Heart right ventricle (tissue), 16 donors: Measurements from ENCODE around the gene PCCA. TPM values are rescaled to one million over a fixed set of nuclear protein-coding genes. Genes with fewer than 3 reads are reported as not detected.

ENCODE experiments used
- ATAC-seq, 8 donors: fragments of 200-7000 bp; cut with Tn5 transposase; one replicate each; pipeline ENCODE4 v1.9.1; 2020; ENCODE audit warnings: mild to moderate bottlenecking in 8 of 8, moderate library complexity in 8 of 8, moderate number of reproducible peaks in 1 of 8
- DNase-seq, 2 donors: peaks; one replicate each; pipeline ENCODE4 v3.0.0-alpha.2; 2020
- H3K27ac ChIP-seq, 10 donors: fragments of 200-600 bp; sonication (generic) in 2 of 10; one replicate each; pipeline versions ENCODE4 v1.5.0 to v1.8.0; 2020 to 2022; ENCODE audit warnings: mild to moderate bottlenecking in 3 of 10
- H3K27me3 ChIP-seq, 7 donors: fragments of 200-600 bp; one replicate each; pipeline ENCODE4 v1.8.0; 2021 to 2022; ENCODE audit warnings: mild to moderate bottlenecking in 2 of 7
- H3K36me3 ChIP-seq, 9 donors: fragments of 200-600 bp; sonication (generic) in 1 of 9; one replicate each; pipeline versions ENCODE4 v1.5.0 to v1.8.0; 2020 to 2022; ENCODE audit warnings: mild to moderate bottlenecking in 2 of 9
- H3K4me1 ChIP-seq, 9 donors: fragments of 200-600 bp; sonication (generic) in 1 of 9; one replicate each; pipeline versions ENCODE4 v1.5.0 to v1.8.0; 2020 to 2022; ENCODE audit warnings: mild to moderate bottlenecking in 4 of 9
- H3K4me3 ChIP-seq, 10 donors: fragments of 200-600 bp; sonication (generic) in 2 of 10; one replicate each; pipeline versions ENCODE4 v1.5.0 to v1.8.0; 2020 to 2022; ENCODE audit warnings: mild to moderate bottlenecking in 7 of 10, moderate library complexity in 2 of 10
- H3K9me3 ChIP-seq, 11 donors: fragments of 200-600 bp in 10 of 11; sonication (generic) in 2 of 11; one replicate each; pipeline versions ENCODE4 v1.5.0 to v1.8.0; 2013 to 2022; ENCODE audit warnings: mild to moderate bottlenecking in 2 of 11, control low read depth in 1 of 11, moderate library complexity in 1 of 11
- WGBS, 2 donors: extraction: QIAGEN DNeasy Blood & Tissue Kit; methylation state at CpG; one replicate each; pipeline ENCODE4 v1.1.7; 2013; ENCODE audit warnings: inconsistent platforms in 1 of 2; 5-methylcytosine and 5-hydroxymethylcytosine counted together
- intact Hi-C, 10 donors: fragments of 100-400 bp; cut with DNase I; formaldehyde crosslinking; loops; one replicate each; pipeline versions ENCODE4 v1.11.1 to v1.14.2; 2022
- polyA plus RNA-seq, 2 donors: library from polyadenylated mRNA; stranded (reverse); fragments of 200-250 nt; gene quantifications; one replicate each; pipeline ENCODE4 v1.2.3, GENCODE V29; 2013
- total RNA-seq, 10 donors: library from RNA; stranded (reverse); fragmentation: NEBNext Ultra II Directional in 3 of 10; extraction: Animal tissue kit (Norgen Biotek cat#: 25700) in 3 of 10; gene quantifications; one replicate each; pipeline versions ENCODE4 v1.2.1 to v1.2.4, GENCODE V29; 2021 to 2023
- TF ChIP-seq, protein P1 (sequence below), 9 donors: fragments of 200-600 bp; sonication (generic) in 2 of 9; IDR thresholded peaks; one replicate each; pipeline versions ENCODE4 v1.5.0 to v1.8.0; 2021 to 2022; ENCODE audit warnings: antibody characterized with exemption in 9 of 9, mild to moderate bottlenecking in 5 of 9, moderate library complexity in 1 of 9
- donor health status: Arrhythmogenic right ventricular cardiomyopathy.
- donor health status: ischemic (EF 13 %, LVEDD 7.1; RV severe dilation, severe dysfunction).
- donor health status: healthy with polysubstance abuse.
- donor health status: DM: no; HTN: yes; CAD: no.
- donor health status: DM: no; HTN: no; CAD: no.
- donor health status: ischemic (EF 25% LVEDD 6.9; RV normal size, moderate dysfunction).
- donor health status: ischemic (EF 25% LVEDD 5.7; RV mildly dilated, moderate dysfunction).
- donor health status: healthy.
- donor health status: DM: yes; HTN: yes; CAD: no.
- donor health status: Ischemic cardiomyopathy.
- donor health status: ischemic (EF 35%, LVEDD 5.7; RV mildly dilated, moderate dysfunction).
- donor health status: nonischemic (EF 11% LVEDD 7.7; RV severe dilation, severe dysfunction).
- donor health status: DM: yes; HTN: yes; CAD: no.
- donor health status: PGD.
- donor health status: ischemic (EF 29% LVEDD 5.4; RV normal size, mild dysfunction).
- donor health status: nonischemic (EF 23%, LVEDD 6.1; RV moderate dilation, normal function).

PCCA gene
- total and polyA plus RNA-seq, 12 donors, result 21.2 to 71.9 (median 60.7) TPM

- no peak overlapping the region for H3K27ac ChIP-seq
- intact Hi-C loops, result loop anchor here in 1 of 10 donors (10.0 kb wide), 1 partner anchor 58 kb away; no protein-coding TSS in a partner anchor
- peaks cover 0 to 15% (median 7%) of the 10 kb centered on the region in 9 donors for H3K4me1 ChIP-seq
- H3K4me3 ChIP-seq, result no peak overlapping the region
- H3K9me3 ChIP-seq, result no peaks in the 10 kb centered on the region
- TF ChIP-seq, protein P1, sequence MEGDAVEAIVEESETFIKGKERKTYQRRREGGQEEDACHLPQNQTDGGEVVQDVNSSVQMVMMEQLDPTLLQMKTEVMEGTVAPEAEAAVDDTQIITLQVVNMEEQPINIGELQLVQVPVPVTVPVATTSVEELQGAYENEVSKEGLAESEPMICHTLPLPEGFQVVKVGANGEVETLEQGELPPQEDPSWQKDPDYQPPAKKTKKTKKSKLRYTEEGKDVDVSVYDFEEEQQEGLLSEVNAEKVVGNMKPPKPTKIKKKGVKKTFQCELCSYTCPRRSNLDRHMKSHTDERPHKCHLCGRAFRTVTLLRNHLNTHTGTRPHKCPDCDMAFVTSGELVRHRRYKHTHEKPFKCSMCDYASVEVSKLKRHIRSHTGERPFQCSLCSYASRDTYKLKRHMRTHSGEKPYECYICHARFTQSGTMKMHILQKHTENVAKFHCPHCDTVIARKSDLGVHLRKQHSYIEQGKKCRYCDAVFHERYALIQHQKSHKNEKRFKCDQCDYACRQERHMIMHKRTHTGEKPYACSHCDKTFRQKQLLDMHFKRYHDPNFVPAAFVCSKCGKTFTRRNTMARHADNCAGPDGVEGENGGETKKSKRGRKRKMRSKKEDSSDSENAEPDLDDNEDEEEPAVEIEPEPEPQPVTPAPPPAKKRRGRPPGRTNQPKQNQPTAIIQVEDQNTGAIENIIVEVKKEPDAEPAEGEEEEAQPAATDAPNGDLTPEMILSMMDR (IDR thresholded peaks at IDR 0.05), result no peak
- H3K36me3 ChIP-seq, result no peaks in the 10 kb centered on the region
- no peaks in the 10 kb centered on the region for H3K27me3 ChIP-seq
- DNase-seq (peak in 1 of 2 donors; percentile 11), ATAC-seq (no peak)
- 44 to 58% methylated on average over 2 of the region's 2 CpGs for WGBS, 2 donors
Observed at GRCh38 chr13:100176801-100177400, 88.0 kb downstream of the PCCA start.

DNA sequence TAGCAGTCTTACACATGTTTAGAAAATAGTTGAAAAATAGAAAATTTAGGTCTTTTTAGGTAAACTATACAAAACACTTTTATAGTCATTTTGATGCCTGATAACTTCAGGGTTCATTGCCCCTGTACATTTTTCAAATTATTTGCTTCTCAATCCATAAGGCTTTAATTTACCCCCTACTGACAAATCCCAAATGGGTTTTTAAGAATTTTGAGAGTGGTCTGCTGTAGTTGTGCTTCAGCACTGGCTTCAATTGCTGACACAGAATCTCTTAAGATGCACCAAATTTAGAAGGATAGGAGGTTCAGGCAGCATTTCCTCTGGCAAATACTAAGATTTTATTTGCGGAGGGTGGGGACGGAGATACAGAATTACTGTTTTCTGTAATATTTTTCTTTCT is 89.4 kb downstream of the PCCA start:
- intact Hi-C loops, result loop anchor here in 1 of 10 donors (10.0 kb wide), 1 partner anchor 56 kb away; no protein-coding TSS in a partner anchor

DNA sequence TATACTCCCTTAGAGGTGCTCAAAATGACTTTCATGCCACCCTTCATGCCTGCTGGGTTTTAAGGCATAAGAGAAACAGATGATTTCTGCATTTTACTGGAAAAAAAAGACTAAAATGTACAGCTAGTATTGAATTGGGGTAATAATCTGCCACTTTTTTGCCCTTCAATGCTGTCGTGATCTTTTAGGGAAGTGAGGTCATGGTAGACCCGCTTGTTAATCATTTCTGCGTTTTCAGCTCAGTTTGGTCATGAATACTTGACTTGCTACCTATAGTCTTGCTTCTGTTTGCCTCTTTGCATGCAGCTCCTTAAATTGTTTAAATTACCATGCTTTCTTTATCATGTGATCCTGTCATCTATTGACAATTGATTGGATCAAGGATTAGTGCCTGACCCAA is 90.4 kb downstream of the PCCA start:
- WGBS, 2 donors, result 92 to 98% methylated on average over 3 of the region's 3 CpGs
- TF ChIP-seq, protein P1 (IDR thresholded peaks at IDR 0.05), result no peak
- Histone ChIP-seq H3K27ac (no peak overlapping the region), H3K36me3 (no peaks in the 10 kb centered on the region), H3K27me3 (no peaks in the 10 kb centered on the region), H3K9me3 (no peaks in the 10 kb centered on the region), H3K4me3 (no peak overlapping the region), H3K4me1 (peaks cover 0 to 15% (median 7%) of the 10 kb centered on the region in 9 donors)
- ATAC-seq, result no peak
- intact Hi-C loops, result loop anchor here in 1 of 10 donors (10.0 kb wide), 1 partner anchor 56 kb away; no protein-coding TSS in a partner anchor
- no peak for DNase-seq

More for the DNA sequence above, 89.4 kb downstream of the PCCA start:
- no peak overlapping the region for H3K27ac ChIP-seq
- TF ChIP-seq, protein P1 (IDR thresholded peaks at IDR 0.05), result no peak
- H3K36me3 ChIP-seq, result no peaks in the 10 kb centered on the region
- H3K9me3 ChIP-seq, result no peaks in the 10 kb centered on the region
- H3K4me3 ChIP-seq, result no peak overlapping the region
- ATAC-seq (no peak), DNase-seq (no peak)
- H3K27me3 ChIP-seq, result no peaks in the 10 kb centered on the region
- 97% methylated on average over 2 of the region's 2 CpGs for WGBS, 2 donors
- peaks cover 0 to 15% (median 7%) of the 10 kb centered on the region in 9 donors for H3K4me1 ChIP-seq

DNA sequence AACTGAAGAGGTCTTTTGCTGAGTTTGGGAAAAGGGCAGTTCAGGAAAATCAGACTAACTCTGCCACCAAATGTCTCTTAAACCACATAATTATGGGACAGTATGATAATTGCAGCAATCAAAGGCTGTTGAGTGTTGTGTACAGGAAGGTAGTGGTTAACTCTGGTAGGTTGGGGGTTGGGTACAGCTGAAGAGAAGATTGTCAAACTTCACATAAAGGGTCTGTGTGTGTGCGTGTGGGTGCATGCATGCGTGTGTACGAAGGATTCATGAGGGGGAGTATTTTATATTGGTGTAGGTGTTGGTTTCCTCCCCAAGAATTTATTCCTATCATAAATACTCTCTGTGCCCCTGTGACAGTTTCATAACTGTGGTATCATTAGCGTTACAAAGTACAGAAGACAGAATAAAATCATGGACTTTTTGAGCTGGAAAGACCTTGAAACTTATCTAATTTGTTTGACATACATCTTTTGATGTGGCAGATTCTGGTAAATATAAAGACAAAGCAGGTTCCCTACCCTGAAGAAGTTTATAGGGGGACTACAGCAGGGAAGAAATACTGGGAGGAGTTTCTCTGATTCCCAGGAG is 94.1 kb downstream of the PCCA start:
- Histone ChIP-seq H3K4me1 (peaks cover 0 to under 1% (median 0%) of the 10 kb centered on the region in 9 donors), H3K9me3 (peaks cover 0 to 2% (median 0%) of the 10 kb centered on the region in 11 donors), H3K27ac (no peak overlapping the region), H3K4me3 (no peak overlapping the region), H3K27me3 (no peaks in the 10 kb centered on the region), H3K36me3 (no peaks in the 10 kb centered on the region)
- intact Hi-C loops, result no loop called here
- TF ChIP-seq, protein P1 (IDR thresholded peaks at IDR 0.05), result no peak
- ATAC-seq, result no peak
- 89 to 91% methylated on average over 4 of the region's 4 CpGs for WGBS, 2 donors
- no peak for DNase-seq
